ENCODE results near the gene CENPO.
"Not testable (repeated sequence)": the region's sequence is repeated elsewhere in the genome, so short reads cannot be mapped to it uniquely, and the experiment has no call there.

CENPO gene

GRCh38 chr2:24788816-24789215, 4.4 kb upstream of the CENPO start:
- no peak for DNase-seq (ENCODE audit: low spot score)

GRCh38 chr2:24791452-24791851, 1.8 kb upstream of the CENPO start:
- DNase-seq (ENCODE audit: low spot score), result no peak

- DNase-seq (ENCODE audit: low spot score), result no peak
Observed at GRCh38 chr2:24792542-24792873, 717 bp upstream of the CENPO start.

GRCh38 chr2:24793761-24794435, 673 bp downstream of the CENPO start:
- DNase-seq (ENCODE audit: low spot score), result peak; percentile 46

- DNase-seq (ENCODE audit: low spot score), result no peak
Observed at GRCh38 chr2:24797644-24798043, 4.4 kb downstream of the CENPO start.

GRCh38 chr2:24800487-24800886, 7.3 kb downstream of the CENPO start:
- not testable (repeated sequence) for DNase-seq (ENCODE audit: low spot score)

GRCh38 chr2:24805811-24806660, 12.8 kb downstream of the CENPO start:
- DNase-seq (ENCODE audit: low spot score), result not testable (repeated sequence)

- DNase-seq (ENCODE audit: low spot score), result no peak
Observed at GRCh38 chr2:24806661-24807036, 13.4 kb downstream of the CENPO start.

GRCh38 chr2:24809316-24810007, 16.2 kb downstream of the CENPO start:
- DNase-seq (ENCODE audit: low spot score), result no peak

- no peak for DNase-seq (ENCODE audit: low spot score)
Observed at GRCh38 chr2:24813691-24814137, 20.5 kb downstream of the CENPO start.

GRCh38 chr2:24814516-24814915, 21.3 kb downstream of the CENPO start:
- DNase-seq (ENCODE audit: low spot score), result no peak

- DNase-seq (ENCODE audit: low spot score), result no peak
Observed at GRCh38 chr2:24815171-24815570, 21.9 kb downstream of the CENPO start.

- DNase-seq (ENCODE audit: low spot score), result no peak
Observed at GRCh38 chr2:24816404-24816803, 23.2 kb downstream of the CENPO start.

- DNase-seq (ENCODE audit: low spot score), result peak; percentile 81
Observed at GRCh38 chr2:24816884-24817283, 23.7 kb downstream of the CENPO start.

GRCh38 chr2:24818721-24819167, 25.5 kb downstream of the CENPO start:
- no peak for DNase-seq (ENCODE audit: low spot score)

GRCh38 chr2:24819442-24820174, 26.4 kb downstream of the CENPO start:
- DNase-seq (ENCODE audit: low spot score), result no peak

GRCh38 chr2:24820175-24820513, 26.9 kb downstream of the CENPO start:
- DNase-seq (ENCODE audit: low spot score), result no peak

GRCh38 chr2:24820598-24821432, 27.6 kb downstream of the CENPO start:
- DNase-seq (ENCODE audit: low spot score), result no peak

GRCh38 chr2:24821433-24821891, 28.2 kb downstream of the CENPO start:
- DNase-seq (ENCODE audit: low spot score), result no peak

GRCh38 chr2:24822049-24822706, 29.0 kb downstream of the CENPO start:
- no peak for DNase-seq (ENCODE audit: low spot score)
